GM23338 (cell line): ENCODE results near the gene MAPK8IP3.

Experiments
- CREB1 ChIP-seq: fragments of 250-450 bp; sonication (Bioruptor Pico); IDR thresholded peaks from 2 replicates; pipeline ENCODE4 v1.5.0; 2020; ENCODE audit warnings: low read depth, mild to moderate bottlenecking, moderate library complexity
- CTCF ChIP-seq, 2 experiments: fragments of 200-600 bp in 1 of 2; sonication (generic) in 1 of 2; conservative IDR thresholded peaks; 2 replicates each; pipeline versions ENCODE4 v1.5.1 to v1.6.1; 2016 to 2017; ENCODE audit warnings: antibody characterized with exemption in 2 of 2, low read depth in 2 of 2, mild to moderate bottlenecking in 2 of 2, moderate library complexity in 1 of 2
- POLR2AphosphoS5 ChIP-seq: IDR thresholded peaks from 2 replicates; pipeline ENCODE4 v1.6.1; 2016; ENCODE audit warnings: antibody characterized with exemption, low read depth
- TF ChIP-seq, protein P1 (sequence below): IDR thresholded peaks from one replicate; pipeline ENCODE4 v1.6.1; 2018; ENCODE audit warnings: antibody characterized with exemption; ENCODE audit not compliant: unreplicated experiment

GRCh38 chr16:1812732-1813163, 106.8 kb downstream of the MAPK8IP3 start:
- TF ChIP-seq POLR2AphosphoS5 (no peak), CTCF (conservative IDR thresholded peaks at IDR 0.05; ENCODE audit: low read depth in 2 of 2) (peak; percentile 66 to 72), CREB1 (CRISPR knock-in tag) (no peak)
- TF ChIP-seq, protein P1, sequence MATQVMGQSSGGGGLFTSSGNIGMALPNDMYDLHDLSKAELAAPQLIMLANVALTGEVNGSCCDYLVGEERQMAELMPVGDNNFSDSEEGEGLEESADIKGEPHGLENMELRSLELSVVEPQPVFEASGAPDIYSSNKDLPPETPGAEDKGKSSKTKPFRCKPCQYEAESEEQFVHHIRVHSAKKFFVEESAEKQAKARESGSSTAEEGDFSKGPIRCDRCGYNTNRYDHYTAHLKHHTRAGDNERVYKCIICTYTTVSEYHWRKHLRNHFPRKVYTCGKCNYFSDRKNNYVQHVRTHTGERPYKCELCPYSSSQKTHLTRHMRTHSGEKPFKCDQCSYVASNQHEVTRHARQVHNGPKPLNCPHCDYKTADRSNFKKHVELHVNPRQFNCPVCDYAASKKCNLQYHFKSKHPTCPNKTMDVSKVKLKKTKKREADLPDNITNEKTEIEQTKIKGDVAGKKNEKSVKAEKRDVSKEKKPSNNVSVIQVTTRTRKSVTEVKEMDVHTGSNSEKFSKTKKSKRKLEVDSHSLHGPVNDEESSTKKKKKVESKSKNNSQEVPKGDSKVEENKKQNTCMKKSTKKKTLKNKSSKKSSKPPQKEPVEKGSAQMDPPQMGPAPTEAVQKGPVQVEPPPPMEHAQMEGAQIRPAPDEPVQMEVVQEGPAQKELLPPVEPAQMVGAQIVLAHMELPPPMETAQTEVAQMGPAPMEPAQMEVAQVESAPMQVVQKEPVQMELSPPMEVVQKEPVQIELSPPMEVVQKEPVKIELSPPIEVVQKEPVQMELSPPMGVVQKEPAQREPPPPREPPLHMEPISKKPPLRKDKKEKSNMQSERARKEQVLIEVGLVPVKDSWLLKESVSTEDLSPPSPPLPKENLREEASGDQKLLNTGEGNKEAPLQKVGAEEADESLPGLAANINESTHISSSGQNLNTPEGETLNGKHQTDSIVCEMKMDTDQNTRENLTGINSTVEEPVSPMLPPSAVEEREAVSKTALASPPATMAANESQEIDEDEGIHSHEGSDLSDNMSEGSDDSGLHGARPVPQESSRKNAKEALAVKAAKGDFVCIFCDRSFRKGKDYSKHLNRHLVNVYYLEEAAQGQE = no peak
